ENCODE data around the gene MAP3K13.

The MAP3K13 gene

DNA sequence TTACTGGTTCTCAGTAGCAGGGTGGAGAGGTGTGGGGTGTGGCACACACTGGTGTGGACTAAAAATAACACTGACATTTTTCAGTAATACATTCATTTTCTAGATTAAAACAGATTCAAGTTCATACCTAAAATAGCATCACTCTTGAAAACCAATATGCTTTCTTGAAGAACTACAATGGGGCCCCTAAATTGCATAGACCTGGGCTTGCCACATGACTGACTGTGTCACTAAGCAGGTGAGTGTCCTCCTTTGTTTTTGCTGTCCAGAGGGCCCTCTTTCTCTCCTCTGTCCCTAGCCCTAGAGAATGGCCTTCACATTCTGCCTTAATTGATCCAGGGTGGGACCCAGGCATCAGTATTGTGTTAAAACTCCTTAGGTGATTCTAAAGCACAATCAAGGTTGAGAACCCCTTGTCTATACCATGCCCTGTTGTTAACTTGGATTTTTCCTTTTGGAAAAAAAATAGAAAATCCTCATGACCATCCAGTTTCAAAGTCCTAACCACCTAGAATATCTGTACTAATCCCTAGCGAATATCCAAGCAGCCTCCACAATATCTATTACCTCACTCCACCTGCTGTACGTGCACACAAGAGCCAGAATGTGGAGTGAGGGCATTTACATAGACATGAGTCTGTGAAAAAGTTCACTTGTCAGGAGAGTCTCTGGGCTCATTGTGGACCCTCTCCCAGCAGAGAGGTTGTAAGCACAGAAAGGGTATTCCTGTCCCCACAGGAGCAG is 154.6 kb downstream of the MAP3K13 start:
- DNase-seq = no peak

DNA sequence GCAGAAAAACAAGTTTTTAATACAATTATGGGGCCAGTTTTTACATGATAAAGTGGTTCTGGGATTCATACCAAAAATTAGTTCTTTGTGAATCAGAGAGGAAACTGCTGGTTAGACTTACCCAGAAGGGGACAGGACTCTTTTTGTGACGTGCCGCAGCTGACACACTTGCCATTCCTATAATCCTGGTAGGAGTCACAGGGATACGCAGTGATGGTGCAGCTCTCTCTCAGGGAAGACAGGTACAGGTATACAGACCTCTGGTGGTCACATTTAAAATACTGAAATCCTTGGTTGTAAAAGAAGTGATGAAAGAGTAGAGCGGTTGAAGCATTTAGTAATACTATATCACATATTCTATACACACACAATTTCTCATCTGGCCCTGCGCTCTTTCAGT is 156.1 kb downstream of the MAP3K13 start:
- DNase-seq = no peak

DNA sequence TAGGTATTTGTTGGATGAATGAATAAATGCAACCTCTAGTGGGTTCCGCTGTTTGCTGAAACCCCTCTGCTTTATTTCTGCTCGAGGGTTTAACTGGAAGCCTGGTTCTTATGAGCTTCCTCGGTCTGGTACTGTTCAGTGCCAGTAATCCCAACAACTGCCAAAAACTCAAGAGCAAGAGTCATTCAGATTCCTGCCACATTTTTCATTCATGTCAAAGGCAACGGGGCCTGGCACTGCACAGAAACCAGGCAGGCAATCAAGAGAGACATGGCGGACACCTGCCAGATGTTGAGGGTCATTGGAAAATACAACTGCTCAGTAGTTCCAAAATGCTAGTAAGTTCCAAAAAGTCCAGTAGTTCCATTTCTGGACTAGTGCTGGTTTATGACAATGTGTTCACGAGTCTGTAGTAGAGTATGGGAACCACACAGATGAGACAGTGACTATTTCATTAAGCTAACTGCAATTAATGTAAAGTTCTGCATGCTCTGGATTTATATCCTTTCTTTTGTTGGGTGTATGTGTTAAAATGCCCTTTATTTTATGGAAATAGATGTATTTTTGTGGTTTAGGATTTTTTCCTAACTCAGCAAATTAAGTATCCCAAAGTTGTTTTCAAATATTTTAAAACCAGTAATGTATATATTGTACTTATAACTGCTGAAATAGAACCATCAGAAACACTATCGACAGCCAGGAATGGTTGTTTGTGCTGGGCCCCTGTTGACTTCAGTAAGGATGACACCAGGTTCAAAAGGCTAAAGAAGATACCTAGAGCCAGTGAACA is 158.6 kb downstream of the MAP3K13 start:
- DNase-seq = no peak

DNA sequence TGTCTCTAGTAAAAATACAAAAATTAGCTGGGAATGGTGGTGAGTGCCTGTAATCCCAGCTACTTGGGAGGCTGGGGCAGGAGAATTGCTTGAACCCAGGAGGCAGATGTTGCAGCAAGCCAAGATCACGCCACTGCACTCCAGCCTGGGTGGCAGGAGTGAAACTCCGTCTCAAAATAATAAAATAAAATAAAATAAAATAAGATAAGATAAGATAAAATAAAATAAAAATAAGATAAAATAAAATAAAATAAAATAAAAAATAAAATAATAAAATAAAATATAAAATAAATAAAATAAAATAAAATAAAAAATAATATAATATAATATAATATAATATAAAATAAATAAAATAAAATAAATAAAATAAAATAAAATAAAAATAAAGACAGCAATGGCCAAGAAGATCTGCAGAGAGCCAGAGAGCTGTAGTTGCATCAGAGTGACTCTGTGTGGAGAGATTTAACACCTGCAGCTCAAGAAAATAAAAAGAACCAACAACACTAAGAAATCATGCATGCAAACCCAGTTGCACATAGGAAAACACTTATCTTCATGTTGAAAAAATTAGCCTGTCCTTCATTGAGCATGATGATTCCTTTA is 163.5 kb downstream of the MAP3K13 start:
- no peak for DNase-seq

DNA sequence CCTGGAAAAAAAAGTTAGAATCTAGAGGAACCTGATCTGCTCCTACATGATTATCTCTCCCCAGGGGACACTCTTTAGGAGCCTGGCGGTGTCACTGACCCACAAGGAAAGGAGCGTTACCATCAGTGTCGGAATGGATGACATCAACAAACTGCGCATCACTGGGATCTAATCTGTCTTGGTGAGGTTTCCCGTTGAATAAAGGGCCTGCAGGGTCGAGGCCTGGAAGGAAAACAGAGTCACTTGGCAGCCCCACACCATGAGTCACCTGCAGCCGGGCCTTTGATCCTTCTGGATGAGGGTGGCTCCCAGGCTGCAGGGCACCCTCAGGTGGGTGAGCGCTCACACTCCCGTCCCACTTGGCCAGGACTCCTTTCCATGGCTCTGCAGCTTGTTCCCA is 164.4 kb downstream of the MAP3K13 start:
- DNase-seq = no peak

DNA sequence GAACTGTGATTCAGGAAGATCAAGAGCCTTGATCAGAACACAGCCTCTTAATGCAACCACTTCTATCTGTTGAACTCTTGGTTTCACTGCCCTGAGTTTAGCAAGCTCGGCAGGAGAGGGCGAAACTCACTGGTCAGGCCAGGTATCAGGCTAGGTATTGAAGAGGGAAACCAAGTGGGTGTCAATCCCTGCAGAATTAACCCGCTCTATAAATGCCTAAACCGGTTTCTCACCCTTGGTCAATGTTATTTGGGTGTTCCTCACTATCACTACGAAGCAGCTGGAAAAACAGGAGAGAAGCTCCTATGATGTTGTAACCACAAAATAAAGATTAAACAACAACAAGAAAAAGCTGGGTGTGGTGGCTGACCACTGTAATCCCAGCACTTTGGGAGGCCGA is 165.6 kb downstream of the MAP3K13 start:
- DNase-seq = no peak

DNA sequence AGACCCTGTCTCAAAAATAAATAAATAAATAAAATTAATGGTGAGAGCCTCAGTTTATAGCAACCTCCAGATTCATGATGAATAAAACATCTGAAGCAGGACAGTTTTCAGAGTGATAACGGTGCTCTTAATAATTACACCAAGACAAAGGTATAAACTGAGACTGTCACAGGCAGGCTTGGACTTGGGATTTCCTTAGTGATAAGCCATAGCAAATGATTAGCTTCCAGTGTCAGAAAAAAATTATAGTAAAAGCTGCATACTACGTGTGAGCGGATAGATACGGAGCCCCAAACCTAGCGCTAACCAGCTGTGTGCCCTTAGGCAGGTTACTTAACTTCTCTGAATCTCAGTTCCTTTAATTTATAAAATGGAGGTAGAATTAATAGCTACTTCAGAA is 167.9 kb downstream of the MAP3K13 start:
- DNase-seq = no peak

DNA sequence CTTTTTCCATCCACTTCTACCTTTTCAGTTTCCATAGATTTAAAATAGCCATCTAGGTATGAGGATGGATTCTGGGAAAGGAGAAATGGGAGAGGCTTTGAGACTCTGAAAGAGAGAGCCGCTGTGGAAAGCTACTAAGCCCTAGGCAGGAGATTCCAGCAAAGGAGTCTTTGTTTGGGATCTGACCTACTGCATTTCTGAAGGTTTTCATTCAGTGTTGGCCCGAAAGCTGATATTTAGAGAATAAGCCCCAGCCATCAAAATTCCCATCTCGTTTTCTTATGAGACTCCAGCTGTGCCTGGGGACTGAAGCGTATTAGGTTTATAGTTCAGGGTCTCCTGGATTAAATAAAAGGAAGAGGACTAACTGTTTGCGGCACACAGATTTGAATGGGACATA is 170.0 kb downstream of the MAP3K13 start:
- DNase-seq = no peak

DNA sequence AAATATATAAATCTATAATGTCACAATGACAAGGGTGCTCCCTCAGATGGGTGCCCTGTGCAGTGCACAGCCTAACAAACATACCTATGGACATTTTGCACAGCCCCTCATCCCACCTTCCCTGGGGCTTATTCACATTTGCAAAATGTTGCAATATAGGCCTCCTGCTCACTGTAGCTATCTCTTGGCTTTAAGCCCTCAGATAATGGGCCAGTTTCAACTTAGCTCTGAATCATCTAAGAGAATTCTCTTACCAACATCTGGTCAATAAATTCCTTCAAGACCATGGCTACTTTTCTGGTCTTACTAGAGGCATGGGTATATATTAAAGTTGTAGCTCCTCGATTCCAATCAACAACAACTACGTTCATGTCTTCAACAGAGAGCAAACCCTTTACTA is 171.6 kb downstream of the MAP3K13 start:
- DNase-seq = no peak

DNA sequence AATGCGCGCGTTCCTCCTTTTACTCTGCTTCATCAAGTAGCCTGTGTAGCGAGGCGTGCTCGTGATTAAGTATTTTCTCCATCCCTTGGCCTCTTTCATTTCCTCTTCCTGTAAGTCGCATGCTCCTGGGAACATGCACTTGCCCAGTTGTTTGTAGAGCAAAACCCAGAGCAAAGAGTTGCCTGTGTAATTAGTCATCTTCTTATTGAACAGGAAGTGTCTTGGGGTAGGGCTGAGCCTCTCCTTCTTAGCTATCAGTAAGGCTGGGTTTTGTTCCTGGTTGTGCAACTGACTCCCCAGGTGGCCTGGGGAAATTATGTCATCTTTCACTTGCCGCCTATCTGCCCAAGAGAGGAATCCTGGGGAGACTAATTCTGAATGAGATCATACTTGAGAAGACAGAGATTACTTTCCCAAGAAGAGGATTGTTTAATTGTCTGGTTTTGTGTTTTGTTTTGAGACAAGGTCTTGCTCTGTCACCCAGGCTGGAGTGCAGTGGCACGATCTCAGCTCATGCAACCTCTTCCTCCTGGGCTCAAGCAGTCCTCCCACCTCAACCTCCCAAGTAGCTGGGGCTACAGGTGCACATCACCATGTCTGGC is 174.5 kb downstream of the MAP3K13 start:
- DNase-seq = peak; percentile 60

Measured in activated CD8-positive, alpha-beta memory T cell treated with anti-CD3 and anti-CD28 coated beads, Interleukin-2, amount 50 U/mL, for 48 hours (primary cell).